WTC11 (cell line): ENCODE data around the gene SH2D3C. TPM values are rescaled to one million over a fixed set of nuclear protein-coding genes. Genes with fewer than 3 reads are reported as not detected.
A peak's percentile ranks its signal among the peaks of the same experiment; 100 is the strongest.

ENCODE experiments used
- ATAC-seq: fragments of 200-7000 bp; cut with Tn5 transposase; 2 replicates; pipeline ENCODE4 v1.10.0; 2021; ENCODE audit warnings: mild to moderate bottlenecking, moderate library complexity
- CTCF ChIA-PET: fragments of 300-600 bp; sonication (Branson Sonifier 250); formaldehyde crosslinking; loops from one replicate; lab custom pipeline; 2021; ENCODE audit warnings: antibody characterized with exemption; lab: Charles Lee
- POLR2A ChIA-PET: fragments of 350-600 bp; sonication (Branson Sonifier 250); formaldehyde crosslinking; loops from one replicate; lab custom pipeline; 2021; ENCODE audit warnings: antibody characterized with exemption; lab: Charles Lee
- DNase-seq: peaks from one replicate; pipeline ENCODE4 v3.0.0; 2021; ENCODE audit warnings: low spot score
- H3K27ac Mint-ChIP-seq: 2 replicates; pipeline ENCODE4 v1.8.0; 2021; ENCODE audit warnings: mixed read lengths
- H3K27me3 Mint-ChIP-seq: 2 replicates; pipeline ENCODE4 v1.8.0; 2021; ENCODE audit warnings: low read depth, mild to moderate bottlenecking, moderate library complexity, mixed read lengths
- H3K36me3 Mint-ChIP-seq: 2 replicates; pipeline ENCODE4 v1.8.0; 2021; ENCODE audit warnings: mixed read lengths
- H3K4me1 Mint-ChIP-seq: 2 replicates; pipeline ENCODE4 v1.8.0; 2022; ENCODE audit warnings: mixed read lengths
- H3K4me3 Mint-ChIP-seq: 2 replicates; pipeline ENCODE4 v1.8.0; 2021; ENCODE audit warnings: mild to moderate bottlenecking, moderate library complexity, mixed read lengths
- H3K9me3 Mint-ChIP-seq: 2 replicates; pipeline ENCODE4 v1.8.0; 2021; ENCODE audit warnings: mixed read lengths
- AFF4 ChIP-seq: sonication (generic); formaldehyde crosslinking; IDR thresholded peaks from 2 replicates; pipeline ENCODE4 v1.8.1; 2023; ENCODE audit warnings: mild to moderate bottlenecking, missing genetic modification reagents, borderline replicate concordance
- ATF6 ChIP-seq: sonication (generic); formaldehyde crosslinking; IDR thresholded peaks from 2 replicates; pipeline ENCODE4 v1.8.1; 2023; ENCODE audit warnings: mild to moderate bottlenecking, missing genetic modification reagents
- CREB1 ChIP-seq: sonication (generic); formaldehyde crosslinking; IDR thresholded peaks from 2 replicates; pipeline ENCODE4 v1.8.0; 2023; ENCODE audit warnings: mild to moderate bottlenecking, missing genetic modification reagents
- E2F4 ChIP-seq: sonication (generic); formaldehyde crosslinking; IDR thresholded peaks from 2 replicates; pipeline ENCODE4 v1.8.1; 2022; ENCODE audit warnings: low read depth, mild to moderate bottlenecking, moderate library complexity, missing genetic modification reagents, borderline replicate concordance
- ETV6 ChIP-seq: sonication (generic); formaldehyde crosslinking; IDR thresholded peaks from 2 replicates; pipeline ENCODE4 v1.8.1; 2022; ENCODE audit warnings: mild to moderate bottlenecking, missing genetic modification reagents
- HMGXB4 ChIP-seq: sonication (generic); formaldehyde crosslinking; IDR thresholded peaks from 2 replicates; pipeline ENCODE4 v1.8.1; 2023; ENCODE audit warnings: mild to moderate bottlenecking, moderate library complexity, missing genetic modification reagents
- NR1H2 ChIP-seq: sonication (generic); formaldehyde crosslinking; IDR thresholded peaks from 2 replicates; pipeline ENCODE4 v1.9.0; 2021; ENCODE audit warnings: mild to moderate bottlenecking, moderate library complexity, missing genetic modification reagents
- NR2C2 ChIP-seq: sonication (generic); formaldehyde crosslinking; IDR thresholded peaks from 2 replicates; pipeline ENCODE4 v1.8.0; 2022; ENCODE audit warnings: mild to moderate bottlenecking, missing genetic modification reagents
- PREB ChIP-seq: sonication (generic); formaldehyde crosslinking; IDR thresholded peaks from 2 replicates; pipeline ENCODE4 v1.8.1; 2022; ENCODE audit warnings: mild to moderate bottlenecking, missing genetic modification reagents, moderate library complexity, borderline replicate concordance
- PRRX2 ChIP-seq: fragments of 250-450 bp; sonication (Bioruptor Pico); IDR thresholded peaks from 2 replicates; pipeline ENCODE4 v1.8.0; 2021; ENCODE audit warnings: mild to moderate bottlenecking
- SMAD3 ChIP-seq: sonication (generic); formaldehyde crosslinking; IDR thresholded peaks from 2 replicates; pipeline ENCODE4 v1.8.0; 2022; ENCODE audit warnings: missing genetic modification reagents, mild to moderate bottlenecking, borderline replicate concordance
- ZNF219 ChIP-seq: sonication (generic); formaldehyde crosslinking; IDR thresholded peaks from 2 replicates; pipeline ENCODE4 v1.8.0; 2023; ENCODE audit warnings: missing genetic modification reagents, mild to moderate bottlenecking, borderline replicate concordance
- ZNF281 ChIP-seq: sonication (generic); formaldehyde crosslinking; IDR thresholded peaks from 2 replicates; pipeline ENCODE4 v1.8.0; 2023; ENCODE audit warnings: mild to moderate bottlenecking, missing genetic modification reagents
- ZNF396 ChIP-seq: fragments of 250-450 bp; sonication (Bioruptor Pico); IDR thresholded peaks from 2 replicates; pipeline ENCODE4 v1.8.0; 2021; ENCODE audit warnings: mild to moderate bottlenecking, moderate library complexity, borderline replicate concordance
- ZNF671 ChIP-seq: fragments of 250-450 bp; sonication (Bioruptor Pico); IDR thresholded peaks from 2 replicates; pipeline ENCODE4 v1.8.0; 2021; ENCODE audit warnings: mild to moderate bottlenecking
- total RNA-seq: library from RNA; stranded (reverse); gene quantifications from 3 replicates; pipeline ENCODE4 v1.2.3, GENCODE V29; 2021

SH2D3C gene
- total RNA-seq, 1 experiment from 2014 or later, result 5.4 TPM

- Mint-ChIP-seq H3K4me1 (no peaks in the 10 kb centered on the region), H3K36me3 (peaks cover 24% of the 10 kb centered on the region), H3K4me3 (no peak overlapping the region), H3K9me3 (peaks cover 6% of the 10 kb centered on the region), H3K27ac (peak overlapping the region; percentile 17; the same call in 1 of the 2 replicates), H3K27me3 (no peaks in the 10 kb centered on the region)
- CTCF ChIA-PET, result interaction anchor here (0.6 kb wide), 1 partner anchor 67 kb away, joined by 3 read pairs; no protein-coding TSS in a partner anchor
- DNase-seq, result no peak
- no peak for ATAC-seq
- POLR2A ChIA-PET, result no interaction called here
- TF ChIP-seq HMGXB4 (CRISPR knock-in tag), result no peak
- no peak for TF ChIP-seq PRRX2 (CRISPR knock-in tag)
Measured at GRCh38 chr9:127692071-127692470, 86.4 kb downstream of the SH2D3C start.

- ChIA-PET CTCF (interaction anchor here (0.6 to 1.0 kb wide), 4 partner anchors 17 to 187 kb away, joined by 3 to 7 read pairs (median 4); partner anchors contain the start of gene TOR2A), POLR2A (no interaction called here)
- TF ChIP-seq ZNF396 (CRISPR knock-in tag) (no peak), ETV6 (CRISPR knock-in tag) (no peak), ATF6 (CRISPR knock-in tag) (no peak), CREB1 (no peak), ZNF671 (CRISPR knock-in tag) (no peak), E2F4 (CRISPR knock-in tag) (no peak), SMAD3 (CRISPR knock-in tag) (no peak), ZNF281 (no peak), AFF4 (CRISPR knock-in tag) (no peak), NR2C2 (CRISPR knock-in tag) (no peak), ZNF219 (CRISPR knock-in tag) (no peak), PREB (no peak), NR1H2 (no peak)
- Mint-ChIP-seq H3K27me3 (no peaks in the 10 kb centered on the region), H3K27ac (no peak overlapping the region), H3K4me1 (no peaks in the 10 kb centered on the region), H3K4me3 (no peak overlapping the region), H3K36me3 (peaks cover 24% of the 10 kb centered on the region), H3K9me3 (peaks cover 6% of the 10 kb centered on the region)
- DNase-seq (no peak), ATAC-seq (no peak)
Measured at GRCh38 chr9:127690735-127691134, 87.7 kb downstream of the SH2D3C start.
